K562 (cell line): ENCODE data around the gene RHBG. TPM values are rescaled to one million over a fixed set of nuclear protein-coding genes. Genes with fewer than 3 reads are reported as not detected.

ENCODE experiments used
- ATAC-seq: fragments of 200-7000 bp; cut with Tn5 transposase; 3 replicates; pipeline ENCODE4 v1.9.1; 2020; ENCODE audit warnings: moderate library complexity
- BruUV-seq: library from RNA; stranded (reverse); fragments of 400-500 nt; replicated peaks from 2 replicates; lab custom pipeline; 2021; lab: Mats Ljungman, UMichigan
- CTCF ChIA-PET: fragments of 300-600 bp; formaldehyde crosslinking; extraction: SDS; loops from one replicate; lab custom pipeline; 2021; ENCODE audit warnings: low intra/inter-chr PET ratio; lab: Yijun Ruan, JAX
- POLR2A ChIA-PET: fragments of 300-600, 350-650 bp; sonication (Branson Sonifier 250); formaldehyde crosslinking; extraction: SDS; loops from one replicate; lab custom pipeline; 2021; ENCODE audit warnings: antibody characterized with exemption, inconsistent platforms; lab: Yijun Ruan, JAX
- DNase-seq, 4 experiments: peaks; one replicate each; pipeline versions ENCODE4 v3.0.0 to v3.0.0-alpha.2; 2011 to 2018; ENCODE audit warnings: low spot score in 3 of 4, mixed read lengths in 3 of 4; ENCODE audit errors: extremely low read depth in 1 of 4
- FAIRE-seq: peaks from 2 replicates; lab custom pipeline; 2011; peaks lifted over from hg19 to GRCh38; lab: Jason Lieb, UNC
- H2AFZ ChIP-seq: 2 replicates; pipeline ENCODE4 v1.6.0; 2011; ENCODE audit warnings: low read depth, low read length, control low read depth, inconsistent platforms
- H3K27ac ChIP-seq: fragments of 200-600 bp; 3 replicates; pipeline ENCODE4 v1.8.0; 2011; ENCODE audit warnings: low read depth, mild to moderate bottlenecking, control low read depth, inconsistent platforms, low read length, moderate library complexity, mixed read lengths; ENCODE audit errors: extremely low read depth
- H3K27me3 ChIP-seq, 2 experiments: fragments of 300-600 bp in 1 of 2; 2 replicates in 1 of 2; 3 replicates in 1 of 2; pipeline versions ENCODE4 v1.6.0 to v1.8.0; 2011; ENCODE audit warnings: inconsistent platforms in 2 of 2, low read length in 2 of 2, mild to moderate bottlenecking in 1 of 2, mixed read lengths in 1 of 2, moderate library complexity in 1 of 2; ENCODE audit not compliant: control insufficient read depth in 2 of 2, insufficient read depth in 2 of 2
- H3K36me3 ChIP-seq: fragments of 300-600 bp; 3 replicates; pipeline ENCODE4 v1.8.0; 2011; ENCODE audit warnings: mild to moderate bottlenecking, low read length, inconsistent platforms; ENCODE audit not compliant: control insufficient read depth, insufficient read depth
- H3K4me1 ChIP-seq, 2 experiments: fragments of 200-600 bp in 1 of 2; replicated peaks in 1 of 2; 2 replicates in 1 of 2; 3 replicates in 1 of 2; pipeline versions ENCODE4 v1.5.1 to v1.8.0; 2011; ENCODE audit warnings: inconsistent platforms in 2 of 2, low read length in 2 of 2, mild to moderate bottlenecking in 1 of 2, mixed read lengths in 1 of 2, moderate library complexity in 1 of 2; ENCODE audit not compliant: control insufficient read depth in 2 of 2, insufficient read depth in 2 of 2
- H3K4me2 ChIP-seq: 2 replicates; pipeline ENCODE4 v1.6.1; 2011; ENCODE audit warnings: low read length, control low read depth, inconsistent platforms, mixed read lengths; ENCODE audit not compliant: insufficient read depth
- H3K4me3 ChIP-seq: fragments of 200-600 bp; sonication (generic), shearing (Covaris generic); 2 replicates; pipeline ENCODE4 v1.5.1; 2016; ENCODE audit warnings: control low read depth, inconsistent platforms
- H3K79me2 ChIP-seq: fragments of 200-600 bp; 3 replicates; pipeline ENCODE4 v1.8.0; 2011; ENCODE audit warnings: low read length, inconsistent platforms; ENCODE audit not compliant: control insufficient read depth, insufficient read depth
- H3K9ac ChIP-seq, 2 experiments: 2 replicates each; pipeline versions ENCODE4 v1.6.0 to v1.6.1; 2011; ENCODE audit warnings: low read depth in 2 of 2, low read length in 2 of 2, control low read depth in 1 of 2, inconsistent platforms in 1 of 2, mild to moderate bottlenecking in 1 of 2, mixed read lengths in 1 of 2; ENCODE audit not compliant: insufficient read depth in 1 of 2
- H3K9me1 ChIP-seq: one replicate; pipeline ENCODE4 v1.6.0; 2011; ENCODE audit warnings: inconsistent platforms, mild to moderate bottlenecking, low read length, moderate library complexity; ENCODE audit not compliant: control insufficient read depth, insufficient read depth
- H3K9me3 ChIP-seq: replicated peaks from 2 replicates; pipeline ENCODE4 v1.5.1; 2011; ENCODE audit warnings: low read depth, low read length, inconsistent platforms; ENCODE audit not compliant: control insufficient read depth, insufficient read depth
- H4K20me1 ChIP-seq: replicated peaks from 2 replicates; pipeline ENCODE4 v1.6.1; 2011; ENCODE audit warnings: low read length, inconsistent platforms, mixed read lengths; ENCODE audit not compliant: control insufficient read depth, insufficient read depth
- FOXP1 ChIP-seq: sonication (generic); formaldehyde crosslinking; IDR thresholded peaks from 2 replicates; pipeline ENCODE4 v1.8.0; 2022; ENCODE audit warnings: mild to moderate bottlenecking, missing genetic modification reagents
- FOXP4 ChIP-seq: sonication (generic); formaldehyde crosslinking; IDR thresholded peaks from 2 replicates; pipeline ENCODE4 v1.8.0; 2022; ENCODE audit warnings: mild to moderate bottlenecking, missing genetic modification reagents, borderline replicate concordance
- HNRNPL ChIP-seq: fragments of 200-400 bp; formaldehyde crosslinking; IDR thresholded peaks from 2 replicates; pipeline ENCODE4 v1.6.1; 2017; ENCODE audit warnings: low read depth, mild to moderate bottlenecking, low read length
- JUN ChIP-seq, 2 experiments: sonication (generic) in 1 of 2; formaldehyde crosslinking in 1 of 2; IDR thresholded peaks; 2 replicates each; pipeline versions ENCODE4 v1.6.1 to v1.8.0; 2012 to 2022; ENCODE audit warnings: borderline replicate concordance in 2 of 2, mild to moderate bottlenecking in 2 of 2, improper control_type of control experiment in 1 of 2, low read depth in 1 of 2, low read length in 1 of 2, missing genetic modification reagents in 1 of 2
- KLF16 ChIP-seq: IDR thresholded peaks from 2 replicates; pipeline ENCODE4 v1.6.1; 2016; ENCODE audit warnings: antibody characterized with exemption
- MTA2 ChIP-seq: fragments of 450-650 bp; IDR thresholded peaks from 2 replicates; pipeline ENCODE4 v1.6.1; 2016; ENCODE audit warnings: low read depth
- NONO ChIP-seq, 2 experiments: fragments of 200-400 bp in 1 of 2; fragments of 450-650 bp in 1 of 2; formaldehyde crosslinking in 1 of 2; IDR thresholded peaks; 2 replicates each; pipeline ENCODE4 v1.6.1; 2017; ENCODE audit warnings: low read depth in 2 of 2, mild to moderate bottlenecking in 2 of 2, moderate library complexity in 2 of 2, low read length in 1 of 2
- XRCC3 ChIP-seq: fragments of 450-650 bp; IDR thresholded peaks from 2 replicates; pipeline ENCODE4 v1.6.1; 2017; ENCODE audit warnings: mild to moderate bottlenecking, moderate library complexity
- ZKSCAN8 ChIP-seq: fragments of 200-800 bp; sonication (Bioruptor generic); IDR thresholded peaks from 2 replicates; pipeline ENCODE4 v1.6.1; 2016; ENCODE audit warnings: missing genetic modification characterization, missing compliant biosample characterization
- ZNF143 ChIP-seq: sonication (generic); formaldehyde crosslinking; IDR thresholded peaks from 2 replicates; pipeline ENCODE4 v1.9.0; 2022; ENCODE audit warnings: mild to moderate bottlenecking, missing genetic modification reagents
- ZNF224 ChIP-seq: sonication (generic); formaldehyde crosslinking; IDR thresholded peaks from 2 replicates; pipeline ENCODE4 v1.8.0; 2022; ENCODE audit warnings: mild to moderate bottlenecking, missing genetic modification reagents
- ZNF232 ChIP-seq: sonication (generic); formaldehyde crosslinking; IDR thresholded peaks from 2 replicates; pipeline ENCODE4 v1.8.0; 2022; ENCODE audit warnings: mild to moderate bottlenecking, missing genetic modification reagents
- ZNF507 ChIP-seq: conservative IDR thresholded peaks from 2 replicates; pipeline ENCODE4 v1.6.1; 2017; ENCODE audit warnings: missing genetic modification characterization, missing compliant biosample characterization
- ZNF77 ChIP-seq: fragments of 250-450 bp; sonication (Bioruptor Pico); IDR thresholded peaks from 2 replicates; pipeline ENCODE4 v1.5.0; 2020
- ZNF780A ChIP-seq: fragments of 250-450 bp; sonication (Bioruptor Pico); IDR thresholded peaks from 2 replicates; pipeline ENCODE4 v1.5.0; 2021; ENCODE audit warnings: mild to moderate bottlenecking
- WGBS: fragments of 100-300 bp; shearing (Covaris generic); methylation state at CpG from one replicate; pipeline ENCODE4 v1.1.6; 2016; ENCODE audit warnings: low coverage, mixed read lengths; ENCODE audit not compliant: insufficient coverage; ENCODE audit errors: missing lambda C conversion rate; 5-methylcytosine and 5-hydroxymethylcytosine counted together
- in situ Hi-C: fragments of 300-500 bp; cut with MboI; formaldehyde crosslinking; loops from 4 replicates; pipeline ENCODE4 v1.15.0; 2018; ENCODE audit warnings: inconsistent platforms, mixed read lengths
- intact Hi-C: fragments of 100-400 bp; cut with micrococcal nuclease; formaldehyde crosslinking; loops from 2 replicates; pipeline ENCODE4 v1.14.2; 2022
- polyA plus RNA-seq, 8 experiments: library from polyadenylated mRNA; depleted of rRNA in 4 of 8; stranded (reverse) in 5 of 8; unstranded in 3 of 8; fragments of >200 nt; fragmentation: Nextera tagmentation in 2 of 8; fragmentation: Illumina TruSeq in 1 of 8; extraction: Ambion mirVana in 2 of 8; extraction: Trizol in 1 of 8; gene quantifications; 2 replicates each; pipeline versions ENCODE4 v1.2.1 to v1.2.3, GENCODE V29; 2011 to 2014; ENCODE audit warnings: inconsistent platforms in 1 of 8, missing spikeins in 1 of 8
- total RNA-seq, 7 experiments: library from RNA; depleted of rRNA in 6 of 7; stranded (reverse); fragments of >200 nt in 6 of 7; fragmentation: Illumina TruSeq in 2 of 7; extraction: Trizol in 2 of 7; gene quantifications; 2 replicates each; pipeline versions ENCODE4 v1.2.1 to v1.2.3, GENCODE V29; 2011 to 2021; ENCODE audit warnings: low replicate concordance in 1 of 7
- TF ChIP-seq, protein P1 (sequence below): fragments of 250-450 bp; sonication (Bioruptor Pico); IDR thresholded peaks from 2 replicates; pipeline ENCODE4 v1.5.0; 2021

The RHBG gene
- total and polyA plus RNA-seq, 9 of the 15 experiments (the other 6 are each of a cell fraction or from before 2014, with no cell fraction given), result not detected

DNA sequence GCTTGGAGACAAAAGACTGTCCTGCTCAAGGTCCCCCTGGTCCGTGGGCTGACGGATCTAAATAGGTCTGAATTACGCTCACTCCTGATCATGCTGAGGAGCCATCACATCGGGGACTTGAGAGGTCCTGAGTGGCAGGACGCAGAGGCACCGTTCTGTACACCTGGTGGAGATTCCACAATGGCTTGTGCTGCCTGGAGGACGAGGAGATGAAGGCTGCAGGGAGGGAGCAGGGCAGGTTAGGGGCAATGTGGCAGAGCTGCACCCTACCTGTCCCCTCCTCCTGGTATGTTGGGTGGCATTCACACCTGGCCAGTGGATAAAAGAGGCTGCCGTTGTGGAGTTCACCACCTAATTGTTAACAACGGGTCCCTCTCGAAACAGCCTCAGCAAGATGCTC lies 38.7 kb downstream of the RHBG start:
- 4% methylated on average over 10 of the region's 10 CpGs for WGBS
- Histone ChIP-seq H2AFZ (no peak overlapping the region), H3K4me1 (no peaks in the 10 kb centered on the region; a peak in 1 of 5 replicates), H4K20me1 (peaks cover 18% of the 10 kb centered on the region), H3K9ac (no peak overlapping the region), H3K27me3 (peaks cover 25 to 61% of the 10 kb centered on the region in 2 experiments), H3K36me3 (no peaks in the 10 kb centered on the region), H3K4me3 (no peak overlapping the region), H3K9me3 (no peaks in the 10 kb centered on the region), H3K9me1 (peaks cover 5% of the 10 kb centered on the region), H3K27ac (no peak overlapping the region), H3K4me2 (no peak overlapping the region), H3K79me2 (no peaks in the 10 kb centered on the region)
- DNase-seq (no peak), FAIRE-seq (no peak), ATAC-seq (no peak)
- in situ Hi-C loops (no loop called here), intact Hi-C loops (no loop called here)
- ChIA-PET CTCF (no interaction called here), POLR2A (interaction anchor here (0.7 kb wide), 1 partner anchor 93 kb away, joined by 3 read pairs; no protein-coding TSS in a partner anchor)
- no TSS peak for BruUV-seq
- TF ChIP-seq KLF16 (no peak), ZNF77 (CRISPR knock-in tag) (no peak), ZNF224 (CRISPR knock-in tag) (no peak), FOXP1 (CRISPR knock-in tag) (no peak), ZNF232 (CRISPR knock-in tag) (no peak), FOXP4 (CRISPR knock-in tag) (no peak), ZNF143 (CRISPR knock-in tag) (no peak), ZKSCAN8 (CRISPR knock-in tag) (no peak), HNRNPL (no peak), ZNF780A (CRISPR knock-in tag) (no peak), ZNF507 (tag) (no peak), JUN (IDR thresholded peaks at IDR 0.05; ENCODE audit: borderline replicate concordance, low read depth, low read length) (no peak), JUN (CRISPR knock-in tag; IDR thresholded peaks at IDR 0.05; ENCODE audit: borderline replicate concordance) (no peak), MTA2 (no peak), XRCC3 (no peak), NONO (IDR thresholded peaks at IDR 0.05; ENCODE audit: low read depth in 2 of 2, low read length in 1 of 2) (no peak)
- TF ChIP-seq, protein P1, sequence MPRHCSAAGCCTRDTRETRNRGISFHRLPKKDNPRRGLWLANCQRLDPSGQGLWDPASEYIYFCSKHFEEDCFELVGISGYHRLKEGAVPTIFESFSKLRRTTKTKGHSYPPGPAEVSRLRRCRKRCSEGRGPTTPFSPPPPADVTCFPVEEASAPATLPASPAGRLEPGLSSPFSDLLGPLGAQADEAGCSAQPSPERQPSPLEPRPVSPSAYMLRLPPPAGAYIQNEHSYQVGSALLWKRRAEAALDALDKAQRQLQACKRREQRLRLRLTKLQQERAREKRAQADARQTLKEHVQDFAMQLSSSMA (CRISPR knock-in tag), result no peak
